Ovary (tissue), 3 donors: ENCODE data around the gene LHFPL5.

Source experiments
- CTCF ChIP-seq, 3 donors: fragments of 450-650 bp in 2 of 3; fragments of 200-600 bp in 1 of 3; IDR thresholded peaks; one replicate each; pipeline versions ENCODE4 v1.5.1 to v1.8.0; 2016 to 2022; ENCODE audit warnings: antibody characterized with exemption in 3 of 3, mild to moderate bottlenecking in 1 of 3
- POLR2A ChIP-seq: fragments of 450-650 bp; IDR thresholded peaks from one replicate; pipeline ENCODE4 v1.6.1; 2017; ENCODE audit warnings: antibody characterized with exemption, mild to moderate bottlenecking, moderate library complexity
- donor health status: DM: no; HTN: no; CAD: no.

DNA sequence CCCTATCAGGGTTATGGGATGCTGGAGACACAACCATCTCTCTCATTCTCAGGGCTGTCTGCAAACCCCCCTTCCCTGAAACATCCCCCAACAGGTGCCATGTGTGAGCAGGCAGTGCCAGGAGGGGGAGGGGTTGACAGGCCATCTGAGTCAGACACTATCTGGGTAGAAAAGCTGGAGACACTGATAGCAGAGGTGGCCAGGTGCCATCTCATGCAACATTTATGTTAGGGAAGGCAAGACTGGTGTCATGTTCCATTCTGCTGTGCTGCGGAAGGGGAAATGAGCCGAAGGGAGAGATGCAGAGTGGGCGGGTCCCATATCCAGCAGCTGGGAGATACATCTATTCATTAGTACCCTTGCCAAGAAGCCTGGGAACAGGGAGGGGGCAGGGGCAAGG is 3.5 kb downstream of the LHFPL5 start:
- TF ChIP-seq CTCF (IDR thresholded peaks at IDR 0.05) (no peak), POLR2A (no peak)
